ENCODE measurements around the gene NRXN3. TPM values are rescaled to one million over a fixed set of nuclear protein-coding genes. Genes with fewer than 3 reads are reported as not detected.

The NRXN3 gene
- total RNA-seq, 1 donor from 2014 or later, result 4.8 TPM

DNA sequence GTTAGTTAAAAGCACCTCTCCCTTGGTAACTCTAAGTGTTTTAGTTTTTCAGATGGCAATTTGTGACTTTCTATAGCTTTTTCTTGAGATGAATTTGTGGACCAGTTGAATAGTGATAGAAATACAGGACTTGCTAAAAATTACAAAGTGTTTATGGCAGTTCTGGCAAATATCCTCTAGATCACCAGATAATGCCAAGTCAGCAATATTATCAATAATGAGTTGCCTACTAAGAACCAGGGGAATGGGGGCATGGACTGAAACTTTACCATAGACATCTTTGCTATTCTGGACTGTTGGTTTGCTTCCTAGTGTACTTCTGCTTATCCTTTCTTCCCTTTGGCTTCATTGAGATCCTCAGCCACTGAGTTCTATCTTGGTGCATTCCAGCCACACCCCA, 1456.9 kb downstream of the NRXN3 start:
- DNase-seq (ENCODE audit: extremely low read depth, low read depth, low spot score), result no peak

DNA sequence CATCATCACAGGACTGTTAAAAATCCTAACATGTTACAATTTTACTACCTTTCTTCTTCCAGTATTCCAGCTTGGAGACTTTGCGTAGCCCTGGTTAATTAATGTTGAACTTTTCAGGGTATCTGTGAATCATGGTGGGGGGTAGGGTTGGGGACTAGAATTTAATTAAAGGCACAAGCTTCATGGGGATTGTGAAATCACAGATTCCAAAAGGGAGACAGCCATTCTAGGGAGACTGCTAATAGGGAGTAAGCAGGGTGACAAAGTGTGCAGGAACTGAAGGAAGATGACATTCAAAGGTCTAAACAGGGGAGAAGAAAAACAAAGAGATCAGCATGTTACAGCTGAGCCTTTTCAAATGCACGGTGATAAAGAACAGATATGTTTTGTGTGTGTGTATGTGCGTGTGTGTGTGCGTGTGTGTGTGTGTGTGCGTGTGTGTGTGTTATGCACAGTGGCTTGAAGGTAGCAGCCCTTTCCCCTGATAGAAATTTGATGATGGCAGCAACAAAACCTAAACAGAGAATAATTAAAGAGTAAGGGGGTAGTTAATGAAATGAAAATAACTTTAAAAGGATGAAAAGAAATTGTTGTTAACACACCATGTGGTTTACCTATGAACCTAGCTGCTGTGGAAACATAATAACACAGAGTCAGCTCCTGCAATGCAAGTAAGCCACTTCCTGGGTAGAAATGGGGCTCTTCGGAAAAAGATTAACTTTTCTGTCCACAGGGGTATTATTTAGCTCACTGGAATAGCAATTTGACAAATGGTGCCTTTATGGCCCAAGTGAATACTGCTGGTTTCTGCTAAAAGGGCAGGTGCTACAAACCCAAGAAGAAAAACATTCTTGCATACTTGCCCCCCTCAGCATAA, 1459.5 kb downstream of the NRXN3 start:
- no peak for DNase-seq (ENCODE audit: extremely low read depth, low read depth, low spot score)

DNA sequence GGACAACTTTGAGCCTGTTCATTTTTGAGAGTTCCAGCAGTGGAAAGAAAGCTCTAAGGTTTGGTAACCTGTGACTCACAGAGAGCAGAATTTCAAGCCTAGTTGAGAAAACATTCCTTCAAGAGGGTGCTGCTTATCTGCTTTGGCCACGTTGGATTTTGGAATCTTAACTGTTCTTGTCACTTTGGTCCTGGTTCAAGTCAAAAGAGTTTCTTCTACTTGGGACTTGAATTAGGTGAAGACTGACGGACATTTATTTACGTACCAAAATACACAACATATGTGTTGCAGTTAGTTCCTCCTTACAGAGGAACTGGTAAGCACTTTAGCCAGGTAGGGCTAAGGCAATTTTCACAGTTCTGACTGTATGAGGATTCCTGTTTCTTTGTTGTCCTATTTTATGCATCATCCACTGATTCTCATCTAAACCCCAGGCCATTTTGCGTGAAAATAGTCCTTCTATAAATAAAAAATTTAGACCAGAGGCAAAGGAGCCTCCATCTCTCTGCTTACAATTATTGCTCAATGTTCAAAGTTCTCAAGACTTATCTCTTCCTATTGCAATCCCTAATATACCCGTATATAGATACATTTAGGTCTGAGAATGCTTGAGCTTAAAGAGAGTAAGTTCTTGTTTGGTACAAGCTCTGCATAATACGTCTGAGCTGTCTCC, 1460.3 kb downstream of the NRXN3 start:
- DNase-seq (ENCODE audit: extremely low read depth, low read depth, low spot score), result no peak

GRCh38 chr14:79631276-79631675, 1461.1 kb downstream of the NRXN3 start:
- no peak for DNase-seq (ENCODE audit: extremely low read depth, low read depth, low spot score)

DNA sequence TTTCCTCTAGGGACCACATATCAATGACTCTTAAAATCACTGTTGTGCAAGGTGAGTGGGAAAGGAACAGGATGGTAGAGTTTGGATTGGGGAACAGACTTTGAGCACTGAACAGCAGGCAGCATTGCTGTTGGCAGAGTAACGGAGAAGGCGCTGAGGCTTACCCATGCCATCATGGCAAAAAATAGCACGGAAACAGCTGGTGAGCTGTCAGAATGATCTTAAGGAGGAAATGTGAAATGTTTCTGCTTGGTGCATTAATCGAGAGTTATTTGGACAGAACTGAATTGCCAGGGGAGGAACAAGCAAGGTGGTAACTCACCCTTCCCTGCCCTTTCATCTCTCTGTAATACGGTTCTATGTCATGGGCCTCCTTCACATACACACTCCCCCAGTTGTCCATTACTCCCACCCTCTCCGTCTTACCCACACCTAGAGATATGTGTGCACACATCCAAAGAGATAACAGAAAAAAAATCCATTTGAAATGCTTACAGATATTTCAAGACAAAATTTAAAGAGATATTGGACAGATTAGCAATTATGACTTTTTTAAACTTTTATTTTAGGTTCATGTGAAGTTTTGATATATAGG, 1468.6 kb downstream of the NRXN3 start:
- no peak for DNase-seq (ENCODE audit: extremely low read depth, low read depth, low spot score)

DNA sequence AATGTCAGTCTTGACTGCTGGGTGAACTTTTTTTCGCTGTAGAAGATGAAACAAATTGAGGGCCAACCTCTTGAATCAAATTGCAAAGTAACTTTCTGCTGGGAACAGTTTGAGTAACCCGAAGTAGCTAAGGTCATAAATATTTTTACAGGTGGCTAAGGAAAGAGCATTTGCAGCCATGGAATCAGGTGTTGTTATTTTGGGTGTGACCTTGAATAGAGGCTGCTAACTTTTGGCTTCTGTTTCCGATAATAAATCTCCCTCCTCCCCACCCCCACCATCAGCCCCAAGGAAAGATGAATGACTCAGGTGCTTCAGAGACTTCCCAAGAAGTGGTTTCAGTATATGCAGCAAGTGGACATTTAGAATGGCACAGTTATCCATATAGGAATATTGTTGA, 1469.4 kb downstream of the NRXN3 start:
- DNase-seq (ENCODE audit: extremely low read depth, low read depth, low spot score), result no peak

GRCh38 chr14:79641371-79641770, 1471.2 kb downstream of the NRXN3 start:
- no peak for DNase-seq (ENCODE audit: extremely low read depth, low read depth, low spot score)

- no peak for DNase-seq (ENCODE audit: extremely low read depth, low read depth, low spot score)
These were observed 1473.0 kb downstream of the NRXN3 start for GRCh38 chr14:79643132-79643531.

- no peak for DNase-seq (ENCODE audit: extremely low read depth, low read depth, low spot score)
These were observed 1475.7 kb downstream of the NRXN3 start for GRCh38 chr14:79645753-79646362.

DNA sequence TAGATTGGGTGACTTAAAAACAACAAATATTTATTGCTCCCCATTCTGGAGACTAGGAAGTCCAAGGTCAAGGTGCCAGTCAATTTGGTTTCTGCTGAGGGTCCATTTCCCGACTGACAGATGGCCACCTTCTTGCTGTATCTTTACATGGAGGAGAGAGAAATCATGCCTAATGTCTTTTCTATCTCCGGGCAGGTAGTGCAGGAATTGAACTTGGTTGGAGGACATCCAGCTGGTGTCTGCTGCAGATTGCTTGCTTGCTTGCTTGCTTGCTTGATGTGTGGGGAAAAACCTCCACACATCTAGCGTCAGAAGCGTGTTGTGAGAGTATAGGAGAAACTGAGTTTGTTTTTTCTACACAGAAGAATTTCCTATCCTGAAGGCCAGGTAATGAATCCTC, 1479.7 kb downstream of the NRXN3 start:
- no peak for DNase-seq (ENCODE audit: extremely low read depth, low read depth, low spot score)

- DNase-seq (ENCODE audit: extremely low read depth, low read depth, low spot score), result no peak
These were observed 1482.5 kb downstream of the NRXN3 start for GRCh38 chr14:79652513-79653307.

GRCh38 chr14:79656056-79656455, 1485.9 kb downstream of the NRXN3 start:
- no peak for DNase-seq (ENCODE audit: extremely low read depth, low read depth, low spot score)

GRCh38 chr14:79656496-79656895, 1486.3 kb downstream of the NRXN3 start:
- no peak for DNase-seq (ENCODE audit: extremely low read depth, low read depth, low spot score)

DNA sequence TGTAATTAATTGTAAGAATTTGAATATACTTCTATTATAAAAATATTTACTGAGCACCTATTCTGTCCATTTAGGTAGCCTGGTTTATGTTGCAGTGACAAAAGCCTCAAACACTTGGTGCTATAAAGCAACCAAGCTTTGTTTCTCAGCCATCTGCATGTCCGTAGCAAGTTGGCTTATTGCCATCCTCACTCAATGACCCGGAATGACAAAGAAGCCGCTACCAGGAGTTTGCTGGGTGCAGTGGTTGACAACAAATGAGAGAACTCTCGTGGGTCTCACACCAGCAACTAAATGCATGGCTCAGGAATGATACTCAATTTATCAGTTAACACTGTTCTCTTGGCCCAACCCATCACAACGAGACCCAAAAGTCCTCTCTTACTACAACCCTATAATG, 1488.0 kb downstream of the NRXN3 start:
- DNase-seq (ENCODE audit: extremely low read depth, low read depth, low spot score), result no peak

GRCh38 chr14:79658769-79659168, 1488.6 kb downstream of the NRXN3 start:
- no peak for DNase-seq (ENCODE audit: extremely low read depth, low read depth, low spot score)

- DNase-seq (ENCODE audit: extremely low read depth, low read depth, low spot score), result no peak
These were observed 1490.1 kb downstream of the NRXN3 start for GRCh38 chr14:79660053-79660939.

DNA sequence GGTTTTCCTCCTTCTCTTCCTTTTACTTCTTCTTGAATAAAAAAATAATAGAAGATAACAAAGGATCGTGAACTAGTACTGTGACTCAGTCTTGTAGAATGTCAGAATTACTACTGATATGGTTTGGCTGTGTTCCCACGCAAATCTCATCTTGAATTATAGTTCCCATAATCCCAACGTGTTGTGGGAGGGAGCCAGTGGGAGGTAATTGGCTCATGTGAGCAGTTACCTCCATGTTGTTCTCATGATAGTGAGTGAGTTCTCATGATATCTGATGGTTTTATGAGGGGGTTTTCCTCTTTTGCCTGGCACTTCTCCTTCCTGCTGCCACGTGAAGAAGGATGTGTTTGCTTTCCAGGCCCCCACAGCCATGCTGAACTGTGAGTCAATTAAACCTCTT, 1491.6 kb downstream of the NRXN3 start:
- DNase-seq (ENCODE audit: extremely low read depth, low read depth, low spot score), result no peak

DNA sequence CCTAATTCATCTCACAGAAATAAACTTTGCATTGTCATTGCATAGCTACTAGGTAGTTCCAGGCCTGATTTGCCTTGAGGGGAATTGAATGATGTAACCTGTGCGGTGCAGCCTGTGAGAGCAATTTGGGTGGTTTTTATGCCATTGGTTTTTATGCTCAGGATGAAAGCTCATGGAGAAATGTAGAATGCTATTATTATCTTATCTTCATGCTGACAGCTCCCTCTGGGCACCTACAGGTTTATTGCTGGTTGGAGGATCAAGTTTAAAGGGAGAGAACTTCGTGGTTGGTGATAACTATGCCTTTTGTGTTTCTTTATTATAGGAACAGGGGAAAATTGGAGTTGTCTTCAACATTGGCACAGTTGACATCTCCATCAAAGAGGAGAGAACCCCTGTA, 1493.3 kb downstream of the NRXN3 start:
- DNase-seq (ENCODE audit: extremely low read depth, low read depth, low spot score), result no peak

- DNase-seq (ENCODE audit: extremely low read depth, low read depth, low spot score), result no peak
These were observed 1495.4 kb downstream of the NRXN3 start for GRCh38 chr14:79665556-79665955.

DNA sequence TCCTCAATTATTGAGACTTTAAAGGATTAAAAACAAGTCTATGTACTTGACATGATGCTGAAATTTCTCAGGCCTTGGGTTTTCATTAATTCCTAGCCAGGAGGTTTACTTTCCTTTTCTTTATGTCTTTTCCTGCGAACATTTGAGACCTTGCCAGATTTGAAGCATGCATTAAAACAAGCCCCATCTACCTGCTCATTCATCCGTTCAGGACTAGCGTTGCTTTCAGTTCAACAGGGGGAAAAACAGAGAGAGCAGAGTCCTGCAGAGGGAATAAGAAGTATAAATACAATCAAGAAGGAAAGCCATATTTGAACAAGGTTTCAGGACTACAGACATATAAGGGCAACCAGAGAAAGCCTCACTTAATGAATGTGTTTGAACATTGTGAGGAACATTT, 1498.8 kb downstream of the NRXN3 start:
- no peak for DNase-seq (ENCODE audit: extremely low read depth, low read depth, low spot score)

Measured in glomerular endothelial cell (primary cell).